Cardiac muscle cell (in vitro differentiated cells and primary cell): Measurements from ENCODE around the gene MYRF. TPM values are rescaled to one million over a fixed set of nuclear protein-coding genes. Genes with fewer than 3 reads are reported as not detected.

Experiments used
- DNase-seq, 2 donors: peaks; one replicate each; pipeline versions ENCODE4 v3.0.0 to v3.0.0-alpha.2; 2010 to 2017; ENCODE audit warnings: low read depth in 1 of 2, low spot score in 1 of 2
- H3K27ac ChIP-seq: fragments of 200-600 bp; sonication (generic); 2 replicates; pipeline ENCODE4 v1.5.1; 2016
- H3K27me3 ChIP-seq: fragments of 200-600 bp; sonication (generic); 2 replicates; pipeline ENCODE4 v1.6.0; 2016; ENCODE audit warnings: control low read depth
- H3K36me3 ChIP-seq: fragments of 200-600 bp; sonication (generic); 2 replicates; pipeline ENCODE4 v1.5.1; 2016; ENCODE audit warnings: control low read depth
- H3K4me1 ChIP-seq: fragments of 200-600 bp; sonication (generic); 2 replicates; pipeline ENCODE4 v1.8.1; 2017; ENCODE audit warnings: low read depth, mild to moderate bottlenecking, mixed run types
- H3K4me3 ChIP-seq: fragments of 200-600 bp; sonication (generic); 2 replicates; pipeline ENCODE4 v1.5.1; 2016; ENCODE audit warnings: mild to moderate bottlenecking
- H3K9me3 ChIP-seq: fragments of 200-600 bp; sonication (generic); 2 replicates; pipeline ENCODE4 v1.5.1; 2017; ENCODE audit warnings: low read depth, mild to moderate bottlenecking, control low read depth
- CTCF ChIP-seq: IDR thresholded peaks from 2 replicates; pipeline ENCODE4 v1.5.1; 2012; ENCODE audit warnings: low read depth, mild to moderate bottlenecking, low read length
- polyA plus RNA-seq: library from polyadenylated mRNA; unstranded; fragments of >200 nt; fragmentation: Nextera tagmentation; extraction: Ambion mirVana; gene quantifications from 2 replicates; pipeline ENCODE4 v1.2.1, GENCODE V29; 2016
- total RNA-seq: library from RNA; depleted of rRNA; stranded (reverse); fragments of >200 nt; gene quantifications from 2 replicates; pipeline ENCODE4 v1.2.3, GENCODE V29; 2016

MYRF gene
- total and polyA plus RNA-seq, 2 experiments from 2014 or later, result 29.3 to 56.9 TPM

- Histone ChIP-seq H3K4me1 (peaks cover 21% of the 10 kb centered on the region), H3K27ac (no peak overlapping the region), H3K36me3 (no peaks in the 10 kb centered on the region), H3K27me3 (no peaks in the 10 kb centered on the region), H3K9me3 (no peaks in the 10 kb centered on the region), H3K4me3 (no peak overlapping the region)
- TF ChIP-seq CTCF, result no peak
- DNase-seq, result no peak
Observed at GRCh38 chr11:61709110-61709509, 43.3 kb upstream of the MYRF start.

GRCh38 chr11:61709572-61709971 is 42.9 kb upstream of the MYRF start:
- TF ChIP-seq CTCF, result no peak
- no peak overlapping the region for H3K27ac ChIP-seq
- H3K4me1 ChIP-seq, result peaks cover 21% of the 10 kb centered on the region
- no peak for DNase-seq
- no peaks in the 10 kb centered on the region for H3K9me3 ChIP-seq
- no peak overlapping the region for H3K4me3 ChIP-seq
- H3K27me3 ChIP-seq, result no peaks in the 10 kb centered on the region
- H3K36me3 ChIP-seq, result no peaks in the 10 kb centered on the region

- Histone ChIP-seq H3K27ac (no peak overlapping the region), H3K27me3 (no peaks in the 10 kb centered on the region), H3K4me3 (no peak overlapping the region), H3K4me1 (peaks cover 21% of the 10 kb centered on the region), H3K36me3 (no peaks in the 10 kb centered on the region), H3K9me3 (no peaks in the 10 kb centered on the region)
- no peak for DNase-seq
- no peak for TF ChIP-seq CTCF
Observed at GRCh38 chr11:61710019-61710418, 42.4 kb upstream of the MYRF start.

GRCh38 chr11:61711037-61711436 is 41.4 kb upstream of the MYRF start:
- no peak for TF ChIP-seq CTCF
- Histone ChIP-seq H3K9me3 (no peaks in the 10 kb centered on the region), H3K36me3 (no peaks in the 10 kb centered on the region), H3K27ac (no peak overlapping the region), H3K4me3 (no peak overlapping the region), H3K27me3 (no peaks in the 10 kb centered on the region), H3K4me1 (peaks cover 17% of the 10 kb centered on the region)
- no peak for DNase-seq

- Histone ChIP-seq H3K36me3 (no peaks in the 10 kb centered on the region), H3K9me3 (no peaks in the 10 kb centered on the region), H3K27ac (no peak overlapping the region), H3K27me3 (no peaks in the 10 kb centered on the region), H3K4me1 (peaks cover 12% of the 10 kb centered on the region), H3K4me3 (no peak overlapping the region)
- no peak for DNase-seq
- TF ChIP-seq CTCF, result no peak
Observed at GRCh38 chr11:61711498-61711897, 40.9 kb upstream of the MYRF start.

GRCh38 chr11:61712314-61712713 is 40.1 kb upstream of the MYRF start:
- H3K27ac ChIP-seq, result no peak overlapping the region
- no peak for TF ChIP-seq CTCF
- H3K4me1 ChIP-seq, result peaks cover 4% of the 10 kb centered on the region

More at GRCh38 chr11:61712314-61712713, 40.1 kb upstream of the MYRF start:
- DNase-seq, result no peak
- Histone ChIP-seq H3K36me3 (no peaks in the 10 kb centered on the region), H3K9me3 (no peaks in the 10 kb centered on the region), H3K4me3 (no peak overlapping the region), H3K27me3 (no peaks in the 10 kb centered on the region)
